Body of pancreas (tissue), 4 donors: ENCODE data around the gene ACSL3.

ENCODE experiments used
- POLR2A ChIP-seq, 3 donors: fragments of 450-650 bp; IDR thresholded peaks; one replicate each; pipeline ENCODE4 v1.6.1; 2016; ENCODE audit warnings: antibody characterized with exemption in 3 of 3, mild to moderate bottlenecking in 2 of 3
- TF ChIP-seq, protein P1 (sequence below), 7 experiments: fragments of 450-650 bp in 4 of 7; fragments of 200-600 bp in 3 of 7; sonication (generic) in 3 of 7; IDR thresholded peaks; one replicate each; pipeline ENCODE4 v1.5.1; 2016 to 2019; ENCODE audit warnings: antibody characterized with exemption in 7 of 7

DNA sequence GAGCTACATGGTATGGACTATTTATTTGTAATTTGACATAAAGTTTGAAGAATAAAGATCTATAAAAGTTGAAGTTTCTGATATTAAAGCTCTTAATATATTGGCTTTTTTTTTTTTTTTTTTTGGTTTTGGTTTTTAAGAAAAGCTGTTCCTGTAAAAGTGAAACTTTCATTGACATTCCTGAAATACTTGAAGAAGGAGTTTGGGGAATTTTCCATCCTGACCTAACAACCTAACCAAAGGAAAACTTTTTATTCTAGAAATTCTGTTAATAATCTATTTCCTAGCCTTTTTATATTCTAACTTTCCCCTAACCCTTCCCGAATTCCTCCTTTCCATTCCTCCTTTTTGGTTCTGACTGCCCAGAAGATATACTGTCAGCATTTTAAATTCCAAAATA lies 83.7 kb downstream of the ACSL3 start:
- TF ChIP-seq, protein P1, sequence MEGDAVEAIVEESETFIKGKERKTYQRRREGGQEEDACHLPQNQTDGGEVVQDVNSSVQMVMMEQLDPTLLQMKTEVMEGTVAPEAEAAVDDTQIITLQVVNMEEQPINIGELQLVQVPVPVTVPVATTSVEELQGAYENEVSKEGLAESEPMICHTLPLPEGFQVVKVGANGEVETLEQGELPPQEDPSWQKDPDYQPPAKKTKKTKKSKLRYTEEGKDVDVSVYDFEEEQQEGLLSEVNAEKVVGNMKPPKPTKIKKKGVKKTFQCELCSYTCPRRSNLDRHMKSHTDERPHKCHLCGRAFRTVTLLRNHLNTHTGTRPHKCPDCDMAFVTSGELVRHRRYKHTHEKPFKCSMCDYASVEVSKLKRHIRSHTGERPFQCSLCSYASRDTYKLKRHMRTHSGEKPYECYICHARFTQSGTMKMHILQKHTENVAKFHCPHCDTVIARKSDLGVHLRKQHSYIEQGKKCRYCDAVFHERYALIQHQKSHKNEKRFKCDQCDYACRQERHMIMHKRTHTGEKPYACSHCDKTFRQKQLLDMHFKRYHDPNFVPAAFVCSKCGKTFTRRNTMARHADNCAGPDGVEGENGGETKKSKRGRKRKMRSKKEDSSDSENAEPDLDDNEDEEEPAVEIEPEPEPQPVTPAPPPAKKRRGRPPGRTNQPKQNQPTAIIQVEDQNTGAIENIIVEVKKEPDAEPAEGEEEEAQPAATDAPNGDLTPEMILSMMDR (IDR thresholded peaks at IDR 0.05): no peak
- TF ChIP-seq POLR2A (IDR thresholded peaks at IDR 0.05): no peak
